SK-N-SH (cell line): Measurements from ENCODE around the gene MICAL2. TPM values are rescaled to one million over a fixed set of nuclear protein-coding genes. Genes with fewer than 3 reads are reported as not detected.
A peak's percentile ranks its signal among the peaks of the same experiment; 100 is the strongest.

ENCODE experiments used
- CTCF ChIA-PET: fragments of 300-600, 350-600 bp; formaldehyde crosslinking; extraction: SDS; loops from one replicate; lab custom pipeline; 2021; lab: Yijun Ruan, JAX
- POLR2A ChIA-PET: fragments of 350-600 bp; sonication (Branson Sonifier 250); formaldehyde crosslinking; extraction: SDS; loops from one replicate; lab custom pipeline; 2020; ENCODE audit warnings: antibody characterized with exemption, inconsistent platforms; lab: Yijun Ruan, JAX
- DNase-seq: peaks from one replicate; pipeline ENCODE4 v3.0.0; 2012
- H2AFZ ChIP-seq: fragments of 200-600 bp; sonication (generic); 2 replicates; pipeline ENCODE4 v1.8.1; 2016; ENCODE audit warnings: antibody characterized with exemption, mild to moderate bottlenecking, low read depth
- H3F3A ChIP-seq: fragments of 200-600 bp; sonication (generic); replicated peaks from 2 replicates; pipeline ENCODE3; 2016; ENCODE audit warnings: antibody characterized with exemption, mild to moderate bottlenecking; ENCODE audit not compliant: insufficient read depth
- H3K27ac ChIP-seq, 2 experiments: fragments of 200-500 bp in 1 of 2; fragments of 200-600 bp in 1 of 2; sonication (Bioruptor generic) in 1 of 2; sonication (generic), shearing (Covaris generic) in 1 of 2; 2 replicates each; pipeline versions ENCODE4 v1.5.1 to v1.6.1; 2014 to 2016; ENCODE audit warnings: low read depth in 2 of 2, inconsistent platforms in 1 of 2, low read length in 1 of 2, mild to moderate bottlenecking in 1 of 2, mixed read lengths in 1 of 2
- H3K27me3 ChIP-seq: fragments of 200-600 bp; sonication (generic), shearing (Covaris generic); 2 replicates; pipeline ENCODE4 v1.6.1; 2016; ENCODE audit warnings: mixed run types; ENCODE audit not compliant: insufficient read depth
- H3K36me3 ChIP-seq, 2 experiments: fragments of 200-500 bp in 1 of 2; fragments of 200-600 bp in 1 of 2; sonication (Bioruptor generic) in 1 of 2; sonication (generic) in 1 of 2; replicated peaks in 1 of 2; 2 replicates each; pipeline versions ENCODE3 to v1.5.1; 2014 to 2016; ENCODE audit warnings: low read length in 1 of 2, mild to moderate bottlenecking in 1 of 2; ENCODE audit not compliant: insufficient read depth in 2 of 2, control insufficient read depth in 1 of 2
- H3K4me1 ChIP-seq, 2 experiments: fragments of 200-500 bp in 1 of 2; fragments of 200-600 bp in 1 of 2; sonication (Bioruptor generic) in 1 of 2; sonication (generic), shearing (Covaris generic) in 1 of 2; 2 replicates each; pipeline versions ENCODE4 v1.5.1 to v1.6.1; 2014 to 2016; ENCODE audit warnings: low read depth in 1 of 2, low read length in 1 of 2, mixed run types in 1 of 2; ENCODE audit not compliant: insufficient read depth in 2 of 2, control insufficient read depth in 1 of 2
- H3K4me2 ChIP-seq: fragments of 200-600 bp; sonication (generic), shearing (Covaris generic); 2 replicates; pipeline ENCODE4 v1.6.1; 2017; ENCODE audit warnings: mixed run types
- H3K4me3 ChIP-seq, 2 experiments: fragments of 200-500 bp in 1 of 2; fragments of 200-600 bp in 1 of 2; sonication (Bioruptor generic) in 1 of 2; sonication (generic), shearing (Covaris generic) in 1 of 2; 2 replicates each; pipeline versions ENCODE4 v1.5.1 to v1.8.1; 2014 to 2016; ENCODE audit warnings: low read depth in 2 of 2, inconsistent platforms in 1 of 2, low read length in 1 of 2, mild to moderate bottlenecking in 1 of 2, mixed read lengths in 1 of 2, moderate library complexity in 1 of 2
- H3K79me2 ChIP-seq: fragments of 200-600 bp; sonication (generic); 2 replicates; pipeline ENCODE4 v1.8.1; 2017; ENCODE audit warnings: mild to moderate bottlenecking; ENCODE audit not compliant: insufficient read depth
- H3K9ac ChIP-seq: fragments of 200-600 bp; sonication (generic); 2 replicates; pipeline ENCODE4 v1.6.1; 2017; ENCODE audit warnings: mixed run types
- H3K9me2 ChIP-seq: fragments of 200-600 bp; sonication (generic); 2 replicates; pipeline ENCODE4 v1.6.1; 2017; ENCODE audit warnings: mixed run types
- H3K9me3 ChIP-seq: fragments of 200-600 bp; sonication (generic); 2 replicates; pipeline ENCODE4 v1.6.1; 2017; ENCODE audit warnings: mixed run types, mild to moderate bottlenecking, moderate library complexity
- H4K20me1 ChIP-seq: fragments of 200-600 bp; sonication (generic); 2 replicates; pipeline ENCODE4 v1.6.1; 2017; ENCODE audit warnings: mild to moderate bottlenecking, mixed run types; ENCODE audit not compliant: insufficient read depth
- CHD2 ChIP-seq: fragments of 150-350 bp; IDR thresholded peaks from 2 replicates; pipeline ENCODE4 v1.6.1; 2018; ENCODE audit warnings: low read length; ENCODE audit not compliant: partially characterized antibody
- CTCF ChIP-seq: fragments of 200-600 bp; sonication (generic); IDR thresholded peaks from 2 replicates; pipeline ENCODE4 v1.6.1; 2017; ENCODE audit warnings: antibody characterized with exemption, mild to moderate bottlenecking, moderate library complexity
- ELF1 ChIP-seq: IDR thresholded peaks from 2 replicates; pipeline ENCODE4 v1.4.0; 2012
- EZH2phosphoT487 ChIP-seq: fragments of 200-600 bp; sonication (generic); IDR thresholded peaks from 2 replicates; pipeline ENCODE4 v1.6.1; 2017; ENCODE audit warnings: low read depth, mixed run types, mild to moderate bottlenecking, antibody characterized with exemption, moderate library complexity, borderline replicate concordance
- FOXJ3 ChIP-seq: sonication (generic); formaldehyde crosslinking; IDR thresholded peaks from 2 replicates; pipeline ENCODE4 v1.5.1; 2020; ENCODE audit warnings: mild to moderate bottlenecking, missing genetic modification reagents
- MAX ChIP-seq: IDR thresholded peaks from 2 replicates; pipeline ENCODE4 v1.4.0; 2012; ENCODE audit warnings: low read depth
- MXI1 ChIP-seq: IDR thresholded peaks from 2 replicates; pipeline ENCODE4 v1.6.1; 2012; ENCODE audit warnings: mild to moderate bottlenecking, low read depth, low read length, improper control_type of control experiment
- NRF1 ChIP-seq: IDR thresholded peaks from 2 replicates; pipeline ENCODE4 v1.6.1; 2012; ENCODE audit warnings: low read depth, mild to moderate bottlenecking, low read length
- PBX3 ChIP-seq: IDR thresholded peaks from 2 replicates; pipeline ENCODE4; 2012
- RCOR1 ChIP-seq: fragments of 150-350 bp; IDR thresholded peaks from 2 replicates; pipeline ENCODE4 v1.6.1; 2017; ENCODE audit warnings: antibody characterized with exemption, low read length
- REST ChIP-seq: IDR thresholded peaks from 2 replicates; pipeline ENCODE4 v1.6.1; 2012; ENCODE audit warnings: mild to moderate bottlenecking, low read depth, low read length, moderate library complexity
- RXRA ChIP-seq: IDR thresholded peaks from 2 replicates; pipeline ENCODE4 v1.4.0; 2012; ENCODE audit warnings: low read depth, mild to moderate bottlenecking, borderline replicate concordance
- YY1 ChIP-seq: IDR thresholded peaks from 2 replicates; pipeline ENCODE4 v1.4.0; 2012; ENCODE audit warnings: low read depth, mild to moderate bottlenecking
- WGBS: methylation state at CpG from one replicate; pipeline ENCODE4 v1.1.6; 2017; ENCODE audit warnings: low lambda C conversion rate; 5-methylcytosine and 5-hydroxymethylcytosine counted together
- polyA plus RNA-seq, 3 experiments: library from polyadenylated mRNA; depleted of rRNA; stranded (reverse); fragments of >200 nt; gene quantifications; 2 replicates each; pipeline ENCODE4 v1.2.3, GENCODE V29; 2012

Gene MICAL2
- polyA plus RNA-seq, 1 of the 3 experiments (the other 2 are of a cell fraction) = 54.6 TPM

GRCh38 chr11:12170501-12170900 is 60.1 kb downstream of the MICAL2 start:
- Histone ChIP-seq H3K79me2 (peaks cover 93% of the 10 kb centered on the region), H3K36me3 (peaks cover 0 to 49% of the 10 kb centered on the region in 2 experiments), H2AFZ (no peak overlapping the region), H3K9me3 (no peaks in the 10 kb centered on the region), H3K9me2 (no peaks in the 10 kb centered on the region), H3K4me3 (no peak overlapping the region), H3K27ac (peak overlapping the region in 1 of 2 experiments; percentile 99; a peak in 2 of 4 replicates), H4K20me1 (no peaks in the 10 kb centered on the region), H3F3A (peaks cover 72% of the 10 kb centered on the region), H3K4me1 (peaks cover 4 to 48% of the 10 kb centered on the region in 2 experiments; a peak in 3 of 4 replicates), H3K27me3 (no peaks in the 10 kb centered on the region), H3K9ac (peak overlapping the region; percentile 16; the same call in 1 of the 2 replicates), H3K4me2 (no peak overlapping the region)
- ChIA-PET POLR2A (no interaction called here), CTCF (no interaction called here)
- DNase-seq = no peak
- no peak for TF ChIP-seq MAX
- TF ChIP-seq RXRA = no peak
- TF ChIP-seq REST = no peak
- TF ChIP-seq CTCF = no peak
- TF ChIP-seq MXI1 = no peak
- WGBS = 88% methylated on average over 3 of the region's 3 CpGs

- no peak overlapping the region for H3K4me3 ChIP-seq
- H2AFZ ChIP-seq = no peak overlapping the region
- no peaks in the 10 kb centered on the region for H3K9me3 ChIP-seq
- peaks cover 4 to 48% of the 10 kb centered on the region in 2 experiments; a peak in 3 of 4 replicates for H3K4me1 ChIP-seq
- ChIA-PET CTCF (no interaction called here), POLR2A (no interaction called here)
- H3K27ac ChIP-seq = peak overlapping the region in 1 of 2 experiments; percentile 99; a peak in 2 of 4 replicates
- no peaks in the 10 kb centered on the region for H3K9me2 ChIP-seq
- DNase-seq = no peak
- no peak overlapping the region for H3K4me2 ChIP-seq
- H3K9ac ChIP-seq = peak overlapping the region; percentile 16; the same call in 1 of the 2 replicates
- WGBS = 89% methylated on average over 5 of the region's 5 CpGs
- H3F3A ChIP-seq = peaks cover 71% of the 10 kb centered on the region
- H3K36me3 ChIP-seq = peaks cover 0 to 45% of the 10 kb centered on the region in 2 experiments
- peaks cover 89% of the 10 kb centered on the region for H3K79me2 ChIP-seq
- no peaks in the 10 kb centered on the region for H3K27me3 ChIP-seq
- no peaks in the 10 kb centered on the region for H4K20me1 ChIP-seq
- TF ChIP-seq CHD2 (no peak), REST (no peak), EZH2phosphoT487 (no peak), PBX3 (no peak), NRF1 (no peak), MXI1 (no peak), RCOR1 (no peak), CTCF (no peak), FOXJ3 (CRISPR knock-in tag) (no peak), ELF1 (no peak), YY1 (no peak)
Measured at GRCh38 chr11:12170984-12171383, 60.6 kb downstream of the MICAL2 start.
